Panc1 (cell line): Measurements from ENCODE around the gene WRNIP1. TPM values are rescaled to one million over a fixed set of nuclear protein-coding genes. Genes with fewer than 3 reads are reported as not detected.

Source experiments
- ATAC-seq: fragments of 200-7000 bp; cut with Tn5 transposase; 2 replicates; pipeline ENCODE4 v1.9.1; 2020; ENCODE audit warnings: mild to moderate bottlenecking, moderate library complexity
- BruUV-seq: library from RNA; stranded (reverse); fragments of 400-500 nt; replicated peaks from 2 replicates; lab custom pipeline; 2021; lab: Mats Ljungman, UMichigan
- CTCF ChIA-PET: fragments of 300-600 bp; sonication (Branson Sonifier 250); formaldehyde crosslinking; loops from one replicate; lab custom pipeline; 2022; ENCODE audit warnings: antibody characterized with exemption; lab: Charles Lee
- POLR2A ChIA-PET: fragments of 300-600 bp; sonication (Branson Sonifier 250); formaldehyde crosslinking; loops from one replicate; lab custom pipeline; 2022; ENCODE audit warnings: antibody characterized with exemption; lab: Charles Lee
- DNase-seq: peaks from one replicate; pipeline ENCODE4 v3.0.0-alpha.2; 2010; ENCODE audit warnings: low read depth, low spot score
- H3K27ac ChIP-seq: 2 replicates; pipeline ENCODE4 v1.5.1; 2011; ENCODE audit warnings: mild to moderate bottlenecking, low read length, inconsistent platforms
- H3K27me3 ChIP-seq: fragments of 200-500 bp; sonication (Bioruptor generic); 2 replicates; pipeline ENCODE4 v1.6.0; 2014; ENCODE audit warnings: low read length, inconsistent platforms; ENCODE audit not compliant: control insufficient read depth, insufficient read depth
- H3K36me3 ChIP-seq: fragments of 200-500 bp; sonication (Bioruptor generic); 2 replicates; pipeline ENCODE4 v1.5.1; 2014; ENCODE audit warnings: inconsistent platforms, mild to moderate bottlenecking, low read length, moderate library complexity; ENCODE audit not compliant: control insufficient read depth, insufficient read depth
- H3K4me1 ChIP-seq: 2 replicates; pipeline ENCODE4 v1.5.1; 2011; ENCODE audit warnings: inconsistent platforms, mild to moderate bottlenecking, low read length, moderate library complexity; ENCODE audit not compliant: control insufficient read depth, insufficient read depth
- H3K4me3 ChIP-seq, 2 experiments: 2 replicates each; pipeline ENCODE4 v1.5.1; 2011 to 2012; ENCODE audit warnings: low read depth in 2 of 2, low read length in 2 of 2, mild to moderate bottlenecking in 2 of 2, inconsistent platforms in 1 of 2, moderate library complexity in 1 of 2
- H3K9me3 ChIP-seq: fragments of 200-500 bp; sonication (Bioruptor generic); 2 replicates; pipeline ENCODE4 v1.5.1; 2014; ENCODE audit warnings: low read depth, mild to moderate bottlenecking, inconsistent platforms, low read length, moderate library complexity; ENCODE audit not compliant: control insufficient read depth, insufficient read depth
- CTCF ChIP-seq: fragments of 450-650 bp; IDR thresholded peaks from 2 replicates; pipeline ENCODE4 v1.5.1; 2017; ENCODE audit warnings: mild to moderate bottlenecking
- POLR2AphosphoS5 ChIP-seq: IDR thresholded peaks from 2 replicates; pipeline ENCODE4 v1.6.1; 2012; ENCODE audit warnings: mild to moderate bottlenecking, low read depth, low read length, moderate library complexity
- REST ChIP-seq, 2 experiments: IDR thresholded peaks; 2 replicates each; pipeline ENCODE4 v1.6.1; 2011 to 2012; ENCODE audit warnings: low read depth in 2 of 2, control low read depth in 1 of 2, low read length in 1 of 2, mild to moderate bottlenecking in 1 of 2, moderate library complexity in 1 of 2; ENCODE audit not compliant: insufficient read depth in 1 of 2
- SIN3A ChIP-seq: IDR thresholded peaks from 2 replicates; pipeline ENCODE4 v1.6.1; 2012; ENCODE audit warnings: low read depth, mild to moderate bottlenecking, low read length, moderate library complexity, borderline replicate concordance; ENCODE audit not compliant: insufficient read depth
- in situ Hi-C: cut with HindIII; loops from 2 replicates; pipeline ENCODE4 v1.10.0; 2016; ENCODE audit warnings: low sequenced_read_pairs, low pct_unique_long_range_greater_than_20kb
- intact Hi-C: fragments of 100-400 bp; cut with micrococcal nuclease; formaldehyde crosslinking; loops from one replicate; pipeline ENCODE4 v1.10.0; 2022; ENCODE audit not compliant: unreplicated experiment
- total RNA-seq: library from RNA; stranded (reverse); gene quantifications from one replicate; pipeline ENCODE4 v1.2.1, GENCODE V29; 2021; ENCODE audit not compliant: unreplicated experiment

Gene WRNIP1
- total RNA-seq, 1 experiment from 2014 or later = 69.1 TPM

GRCh38 chr6:2741756-2742155, 23.4 kb upstream of the WRNIP1 start:
- no peak overlapping the region for H3K4me3 ChIP-seq
- intact Hi-C loops (no loop called here), in situ Hi-C loops (no loop called here)
- ATAC-seq (no peak), DNase-seq (no peak)
- no peaks in the 10 kb centered on the region for H3K9me3 ChIP-seq
- H3K4me1 ChIP-seq = no peaks in the 10 kb centered on the region
- POLR2A ChIA-PET = no interaction called here
- H3K27ac ChIP-seq = no peak overlapping the region
- no peaks in the 10 kb centered on the region for H3K27me3 ChIP-seq
- TF ChIP-seq POLR2AphosphoS5 (no peak), SIN3A (no peak)
- CTCF ChIA-PET = no interaction called here
- BruUV-seq = no TSS peak
- no peaks in the 10 kb centered on the region for H3K36me3 ChIP-seq

- in situ Hi-C loops = no loop called here
- Histone ChIP-seq H3K36me3 (no peaks in the 10 kb centered on the region), H3K27ac (no peak overlapping the region), H3K27me3 (no peaks in the 10 kb centered on the region), H3K4me3 (no peak overlapping the region), H3K9me3 (no peaks in the 10 kb centered on the region), H3K4me1 (no peaks in the 10 kb centered on the region)
- intact Hi-C loops = loop anchor here (2.0 kb wide), 1 partner anchor 1147 kb away; no protein-coding TSS in a partner anchor
- BruUV-seq = no TSS peak
- CTCF ChIA-PET = no interaction called here
- POLR2A ChIA-PET = no interaction called here
- DNase-seq = no peak
- no peak for ATAC-seq
- TF ChIP-seq SIN3A = no peak
Observed at GRCh38 chr6:2743280-2744208, 21.6 kb upstream of the WRNIP1 start.

GRCh38 chr6:2744209-2744771, 20.9 kb upstream of the WRNIP1 start:
- ChIA-PET POLR2A (no interaction called here), CTCF (no interaction called here)
- Histone ChIP-seq H3K4me3 (no peak overlapping the region), H3K27ac (no peak overlapping the region), H3K36me3 (no peaks in the 10 kb centered on the region), H3K27me3 (no peaks in the 10 kb centered on the region), H3K9me3 (no peaks in the 10 kb centered on the region), H3K4me1 (no peaks in the 10 kb centered on the region)
- intact Hi-C loops = loop anchor here (2.0 kb wide), 1 partner anchor 1147 kb away; no protein-coding TSS in a partner anchor
- peak; percentile 69; the same call in 1 of the 2 replicates for ATAC-seq
- no TSS peak for BruUV-seq
- no peak for DNase-seq
- no peak for TF ChIP-seq SIN3A
- no peak for TF ChIP-seq REST (IDR thresholded peaks at IDR 0.05; ENCODE audit: insufficient read depth in 1 of 2, low read depth in 2 of 2, low read length in 1 of 2)
- TF ChIP-seq CTCF = peak; percentile 57
- in situ Hi-C loops = no loop called here
